HUES64 (cell line): ENCODE measurements around the gene ITPRIP.

Source experiments
- H3K27ac ChIP-seq: 2 replicates; pipeline ENCODE4 v1.7.0; 2013; ENCODE audit warnings: low read depth, low read length, inconsistent platforms
- H3K27me3 ChIP-seq: 2 replicates; pipeline ENCODE4 v1.6.1; 2013; ENCODE audit warnings: mild to moderate bottlenecking, low read length; ENCODE audit not compliant: insufficient read depth
- H3K36me3 ChIP-seq: 2 replicates; pipeline ENCODE4 v1.6.1; 2013; ENCODE audit warnings: mild to moderate bottlenecking, low read length; ENCODE audit not compliant: insufficient read depth
- H3K4me1 ChIP-seq: 2 replicates; pipeline ENCODE4 v1.6.1; 2013; ENCODE audit warnings: mild to moderate bottlenecking, low read length, moderate library complexity; ENCODE audit not compliant: insufficient read depth
- H3K4me3 ChIP-seq: 2 replicates; pipeline ENCODE4 v1.5.1; 2013; ENCODE audit warnings: mild to moderate bottlenecking, low read length, moderate library complexity
- H3K9ac ChIP-seq: 2 replicates; pipeline ENCODE4 v1.6.1; 2013; ENCODE audit warnings: mild to moderate bottlenecking, low read depth, low read length
- H3K9me3 ChIP-seq: 2 replicates; pipeline ENCODE4 v1.6.1; 2013; ENCODE audit warnings: low read depth, low read length; ENCODE audit not compliant: insufficient read depth
- WGBS: fragments of 150-250, 120-280 bp; methylation state at CpG from one replicate; pipeline ENCODE4 v1.1.7; 2013; ENCODE audit warnings: missing lambda C conversion rate; 5-methylcytosine and 5-hydroxymethylcytosine counted together

Gene ITPRIP

DNA sequence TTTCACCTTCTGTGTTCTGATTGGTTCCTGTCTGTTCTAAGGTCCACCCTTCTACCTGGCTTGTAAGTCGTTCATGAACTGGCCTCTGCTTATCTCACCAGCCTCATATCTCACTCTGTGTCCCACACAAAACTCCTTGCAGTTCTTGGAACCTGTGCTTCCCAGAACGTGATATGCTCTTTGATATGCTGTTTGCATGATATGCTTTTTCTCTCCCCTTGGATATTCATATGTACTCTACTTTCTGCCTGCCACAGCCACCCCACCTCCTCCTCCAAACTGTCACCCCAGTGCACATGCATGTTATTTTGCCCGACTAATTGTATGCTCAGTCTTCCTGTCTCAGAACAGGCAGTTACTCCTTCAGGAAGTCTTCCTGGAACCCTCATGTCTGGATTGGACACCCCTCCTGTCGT lies 1.9 kb upstream of the ITPRIP start:
- H3K27ac ChIP-seq, result no peak overlapping the region
- WGBS, result 76% methylated on average over 4 of the region's 4 CpGs
- no peaks in the 10 kb centered on the region for H3K9me3 ChIP-seq
- peaks cover 18% of the 10 kb centered on the region; the same call in 1 of the 2 replicates for H3K27me3 ChIP-seq
- H3K9ac ChIP-seq, result no peak overlapping the region
- H3K4me3 ChIP-seq, result no peak overlapping the region
- H3K4me1 ChIP-seq, result peaks cover 30% of the 10 kb centered on the region
- H3K36me3 ChIP-seq, result no peaks in the 10 kb centered on the region

DNA sequence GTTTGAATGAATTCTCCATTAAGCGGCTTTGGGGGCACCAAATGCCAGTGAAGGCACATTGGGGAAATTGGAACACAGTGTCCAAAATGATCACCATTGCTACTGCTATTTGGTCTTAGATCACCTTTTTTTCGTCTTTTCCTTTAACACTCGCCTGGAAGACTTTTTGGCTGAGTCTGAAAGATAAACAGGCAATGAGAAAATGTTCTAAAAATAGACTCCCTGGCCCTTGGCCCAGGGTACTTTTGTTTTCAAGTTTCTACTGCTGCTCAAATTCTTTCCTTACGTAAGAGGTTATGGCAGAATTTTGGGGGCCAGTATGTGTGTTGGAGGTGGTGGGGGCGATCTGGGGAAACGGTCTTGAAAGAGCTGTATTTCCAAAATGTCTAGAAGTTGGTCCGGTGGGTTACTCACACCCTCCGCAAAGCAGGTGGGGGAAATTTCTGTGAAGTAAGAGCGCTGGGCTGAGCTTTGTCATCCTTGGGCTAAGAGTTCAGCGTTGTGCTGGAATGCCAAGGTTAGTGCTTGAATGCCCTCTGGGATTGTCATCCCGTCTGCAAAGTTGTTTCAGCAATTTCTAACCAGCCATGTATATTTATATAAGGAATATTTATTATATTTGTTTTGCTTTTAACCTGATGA lies 1.3 kb upstream of the ITPRIP start:
- H3K27me3 ChIP-seq, result peaks cover 18% of the 10 kb centered on the region; the same call in 1 of the 2 replicates
- peaks cover 34% of the 10 kb centered on the region for H3K4me1 ChIP-seq
- no peaks in the 10 kb centered on the region for H3K9me3 ChIP-seq
- H3K27ac ChIP-seq, result no peak overlapping the region
- peak overlapping the region; percentile 91 for H3K4me3 ChIP-seq
- H3K36me3 ChIP-seq, result no peaks in the 10 kb centered on the region
- 73% methylated on average over 11 of the region's 11 CpGs for WGBS
- peak overlapping the region; percentile 91 for H3K9ac ChIP-seq

GRCh38 chr10:104337521-104337984 lies 712 bp downstream of the ITPRIP start:
- H3K9ac ChIP-seq, result peak overlapping the region; percentile 91
- H3K36me3 ChIP-seq, result no peaks in the 10 kb centered on the region
- H3K9me3 ChIP-seq, result no peaks in the 10 kb centered on the region
- peaks cover 18% of the 10 kb centered on the region; the same call in 1 of the 2 replicates for H3K27me3 ChIP-seq
- peak overlapping the region; percentile 91 for H3K4me3 ChIP-seq
- under 1% methylated on average over 20 of the region's 23 CpGs for WGBS
- H3K27ac ChIP-seq, result peak overlapping the region; percentile 96
- peaks cover 47% of the 10 kb centered on the region for H3K4me1 ChIP-seq

DNA sequence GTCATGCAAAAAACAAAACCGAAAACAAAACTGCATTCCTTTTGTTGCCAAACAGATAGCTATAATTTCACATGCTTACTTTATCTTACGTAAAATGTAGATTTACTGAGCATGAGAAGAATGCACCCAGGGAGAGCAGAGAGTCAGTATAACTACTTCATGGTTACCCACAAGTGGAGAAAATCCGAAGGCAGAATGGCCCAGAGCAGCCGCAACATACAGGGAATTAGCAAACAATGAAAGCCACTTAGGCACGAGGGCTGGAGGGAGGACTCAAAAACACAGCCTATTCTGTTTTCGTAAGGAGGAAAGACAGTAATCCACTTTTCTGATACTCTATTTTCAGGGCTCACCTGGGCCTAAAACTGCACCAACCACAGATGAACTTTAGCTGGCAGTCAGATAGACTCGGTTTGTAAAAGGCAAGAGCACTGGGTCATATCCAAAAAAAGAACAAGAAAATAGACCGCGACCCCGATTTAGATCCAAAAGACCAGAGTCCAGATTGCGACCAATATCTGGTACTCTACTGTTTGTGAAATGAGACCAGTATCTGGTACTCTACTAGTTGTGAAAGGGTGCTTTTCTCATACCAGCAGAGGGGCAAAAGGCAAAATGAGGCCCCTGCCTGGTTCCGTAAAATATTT lies 1.3 kb downstream of the ITPRIP start:
- WGBS, result 12% methylated on average over 12 of the region's 12 CpGs
- peaks cover 53% of the 10 kb centered on the region for H3K4me1 ChIP-seq

DNA sequence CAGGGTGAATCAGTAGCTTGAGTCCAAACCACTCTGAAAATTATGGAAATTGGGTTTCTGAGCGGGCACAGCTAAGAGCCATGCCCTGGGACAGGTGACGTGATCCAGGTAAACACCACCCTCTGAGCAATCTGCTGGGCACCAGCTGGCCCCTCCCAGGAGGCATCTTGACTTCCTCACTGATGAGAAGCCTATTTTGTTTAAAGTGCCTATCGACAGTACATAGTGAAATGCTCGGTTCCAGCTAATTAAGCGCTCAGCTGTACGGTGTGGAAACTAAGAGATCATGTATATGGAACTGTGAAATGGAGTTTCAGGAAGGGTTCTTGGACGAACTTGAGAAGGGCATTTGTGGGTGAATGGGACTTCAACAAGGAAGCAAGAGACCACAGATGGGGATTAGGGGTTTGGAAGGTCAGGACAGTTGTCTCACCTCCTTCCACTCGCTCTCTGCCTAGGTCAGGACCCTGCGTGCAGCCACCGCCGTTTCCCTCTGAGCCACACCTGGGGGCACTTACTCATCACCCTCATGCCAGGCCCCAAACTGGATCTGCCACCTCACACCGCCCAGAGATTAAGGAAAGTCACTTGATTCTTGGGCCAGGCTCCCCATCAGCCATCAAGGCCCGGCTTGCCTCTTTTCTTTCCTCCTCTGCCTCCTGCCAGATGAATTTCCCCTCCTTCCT lies 3.2 kb downstream of the ITPRIP start:
- WGBS, result 91% methylated on average over 13 of the region's 13 CpGs
- no peak overlapping the region for H3K4me3 ChIP-seq
- H3K27me3 ChIP-seq, result peaks cover 12% of the 10 kb centered on the region; the same call in 1 of the 2 replicates
- peaks cover 69% of the 10 kb centered on the region for H3K4me1 ChIP-seq
- no peak overlapping the region for H3K9ac ChIP-seq
- no peaks in the 10 kb centered on the region for H3K9me3 ChIP-seq
- H3K36me3 ChIP-seq, result no peaks in the 10 kb centered on the region
- H3K27ac ChIP-seq, result no peak overlapping the region

More for the DNA sequence above, 1.3 kb downstream of the ITPRIP start:
- Histone ChIP-seq H3K36me3 (no peaks in the 10 kb centered on the region), H3K27me3 (peaks cover 18% of the 10 kb centered on the region; the same call in 1 of the 2 replicates), H3K27ac (no peak overlapping the region), H3K4me3 (peak overlapping the region; percentile 91), H3K9me3 (no peaks in the 10 kb centered on the region), H3K9ac (peak overlapping the region; percentile 91)

GRCh38 chr10:104334561-104334960 lies 3.7 kb downstream of the ITPRIP start:
- Histone ChIP-seq H3K9ac (no peak overlapping the region), H3K36me3 (no peaks in the 10 kb centered on the region), H3K9me3 (no peaks in the 10 kb centered on the region), H3K4me3 (no peak overlapping the region), H3K4me1 (peaks cover 69% of the 10 kb centered on the region), H3K27me3 (peaks cover 6% of the 10 kb centered on the region; the same call in 1 of the 2 replicates), H3K27ac (no peak overlapping the region)
- whole genome bisulfite sequencing, result 94% methylated on average over 6 of the region's 6 CpGs

- Histone ChIP-seq H3K36me3 (no peaks in the 10 kb centered on the region), H3K4me1 (peaks cover 72% of the 10 kb centered on the region), H3K27ac (0 out of 2 replicates have a peak overlapping the region, but pooled peaks have one; percentile 9), H3K9ac (no peak overlapping the region), H3K9me3 (no peaks in the 10 kb centered on the region), H3K4me3 (no peak overlapping the region), H3K27me3 (no peaks in the 10 kb centered on the region)
- 84% methylated on average over 15 of the region's 15 CpGs for WGBS
Observed at GRCh38 chr10:104333728-104334373, 4.4 kb downstream of the ITPRIP start.

DNA sequence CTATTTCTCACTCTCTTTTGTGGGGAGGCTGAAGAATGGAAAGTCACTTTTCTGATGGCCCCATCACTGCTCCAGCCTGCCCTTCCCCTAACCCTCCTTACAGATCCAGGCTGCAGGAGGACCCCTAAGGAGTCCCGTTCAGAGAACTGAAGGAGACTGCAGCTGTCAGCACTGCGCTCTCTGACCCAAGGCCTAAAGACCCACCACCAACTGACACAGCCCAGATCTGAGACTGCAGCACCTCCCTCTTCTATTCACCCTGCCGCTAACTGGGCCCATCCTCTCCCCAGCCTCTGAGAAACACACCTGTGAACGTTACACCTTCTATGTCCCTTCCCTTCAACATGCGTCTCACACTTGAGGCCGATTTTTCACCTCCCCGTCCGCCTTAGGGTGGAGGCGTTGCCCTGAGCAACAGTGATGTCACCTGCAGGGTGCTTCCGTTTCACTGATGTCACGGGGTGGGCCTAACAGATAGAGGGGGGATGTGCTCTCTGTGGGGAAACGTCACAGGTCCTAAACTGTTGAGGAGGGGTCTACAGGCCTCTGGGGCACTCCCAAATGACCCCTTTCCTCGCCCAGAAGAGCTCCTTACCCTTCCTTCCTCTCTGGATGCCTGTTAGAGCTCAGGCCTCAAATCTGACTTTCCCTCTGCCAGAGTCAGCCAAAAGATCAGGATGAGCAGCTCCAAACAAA lies 5.1 kb downstream of the ITPRIP start:
- Histone ChIP-seq H3K4me3 (no peak overlapping the region), H3K9me3 (no peaks in the 10 kb centered on the region), H3K27ac (no peak overlapping the region), H3K27me3 (no peaks in the 10 kb centered on the region), H3K36me3 (no peaks in the 10 kb centered on the region), H3K4me1 (peaks cover 77% of the 10 kb centered on the region), H3K9ac (no peak overlapping the region; the same call in 1 of the 2 replicates)
- WGBS, result 61% methylated on average over 13 of the region's 13 CpGs

DNA sequence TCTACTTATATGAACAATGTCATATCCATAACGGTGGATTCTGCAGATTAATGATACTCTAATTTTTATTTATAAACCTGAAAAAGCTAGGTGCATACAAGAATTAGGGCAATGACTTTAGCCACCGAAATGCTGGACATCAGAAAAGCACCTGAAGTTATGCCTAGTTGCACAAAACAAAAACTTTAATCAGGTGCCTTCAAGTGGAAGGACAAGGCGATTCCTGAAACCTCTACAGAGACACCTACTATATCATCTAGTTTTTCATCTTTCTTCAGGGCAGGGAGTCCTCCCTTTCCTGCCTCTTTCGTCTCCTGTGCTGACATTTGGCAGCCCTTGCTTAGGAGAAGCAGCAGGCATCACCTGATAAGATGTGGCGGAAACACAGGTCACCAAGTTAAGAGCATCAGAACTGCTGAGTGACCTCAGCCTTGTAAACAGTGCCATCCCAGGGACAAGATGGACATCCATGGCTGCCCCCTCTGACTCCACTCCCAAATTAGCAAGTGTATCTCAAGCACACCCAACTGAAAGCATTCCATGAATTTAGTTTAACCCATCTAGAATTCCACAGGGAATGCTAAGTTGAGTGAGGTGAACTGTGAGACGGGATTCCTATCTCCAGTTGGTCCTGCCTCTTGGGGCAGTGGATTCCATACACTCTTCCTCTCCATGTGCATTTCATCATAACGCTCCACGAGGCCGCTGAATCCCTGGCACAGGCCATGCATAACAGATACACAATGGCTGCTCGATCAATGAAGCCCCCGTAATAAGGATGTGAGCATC lies 5.8 kb downstream of the ITPRIP start:
- Histone ChIP-seq H3K27ac (peak overlapping the region; percentile 79), H3K27me3 (no peaks in the 10 kb centered on the region), H3K9ac (no peak overlapping the region), H3K36me3 (no peaks in the 10 kb centered on the region), H3K9me3 (no peaks in the 10 kb centered on the region), H3K4me1 (peaks cover 85% of the 10 kb centered on the region), H3K4me3 (no peak overlapping the region)
- WGBS, result 85% methylated on average over 10 of the region's 11 CpGs
